H54 (cell line): ENCODE data around the gene MRGPRX3.

Source experiments
- DNase-seq: peaks from one replicate; pipeline ENCODE4 v3.0.0; 2011; ENCODE audit warnings: low spot score, mixed read lengths; ENCODE audit not compliant: insufficient read length
- FAIRE-seq: peaks from 3 replicates; lab custom pipeline; 2011; peaks lifted over from hg19 to GRCh38; lab: Jason Lieb, UNC
- POLR2A ChIP-seq: IDR thresholded peaks from 2 replicates; pipeline ENCODE4 v1.6.1; 2011; ENCODE audit warnings: low read depth, mild to moderate bottlenecking, low read length

The MRGPRX3 gene

DNA sequence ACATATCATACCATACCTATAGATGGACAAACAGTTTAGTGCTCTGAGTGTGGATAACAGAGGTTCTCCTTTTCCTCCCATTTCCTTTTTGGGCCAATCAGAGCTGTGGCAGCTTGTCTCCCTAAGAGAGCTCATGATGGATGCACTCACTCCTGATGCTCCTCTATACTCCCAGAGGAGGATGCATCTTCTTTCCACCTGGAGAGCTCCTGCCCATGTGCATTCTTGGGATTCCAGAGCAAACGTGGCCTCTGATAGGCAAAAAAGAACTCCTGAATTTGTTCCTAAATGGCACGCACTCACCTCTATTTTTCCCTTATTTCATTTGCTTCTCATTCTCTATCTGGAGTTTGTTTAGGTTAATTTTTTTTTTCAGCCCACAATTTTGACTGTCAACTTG, 2.9 kb downstream of the MRGPRX3 start:
- no peak for FAIRE-seq
- no peak for DNase-seq
- no peak for TF ChIP-seq POLR2A

GRCh38 chr11:18137186-18137800, 4.9 kb downstream of the MRGPRX3 start:
- FAIRE-seq = no peak
- TF ChIP-seq POLR2A = no peak
- no peak for DNase-seq

DNA sequence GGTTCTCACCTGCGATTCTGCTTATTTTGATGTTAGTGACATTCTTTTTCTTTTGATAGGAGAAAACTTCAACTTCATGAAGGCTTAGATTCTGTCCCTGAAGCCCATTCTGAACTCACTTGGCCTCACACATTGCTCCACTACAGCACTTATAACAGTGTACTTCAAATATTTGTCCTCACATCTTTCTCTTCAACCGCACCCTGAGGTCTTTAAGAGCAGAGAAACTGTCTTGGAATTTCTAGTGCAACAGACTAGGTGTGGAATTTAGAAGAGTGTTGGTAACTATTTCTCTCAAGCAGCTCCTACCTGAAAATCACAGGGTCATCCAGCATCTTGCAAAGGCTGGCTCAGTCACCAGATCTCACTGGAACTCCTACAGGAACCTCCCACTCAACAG, 7.8 kb downstream of the MRGPRX3 start:
- no peak for DNase-seq
- FAIRE-seq = no peak
- TF ChIP-seq POLR2A = no peak

GRCh38 chr11:18144243-18144642, 11.9 kb downstream of the MRGPRX3 start:
- DNase-seq = no peak
- TF ChIP-seq POLR2A = no peak
- no peak for FAIRE-seq

DNA sequence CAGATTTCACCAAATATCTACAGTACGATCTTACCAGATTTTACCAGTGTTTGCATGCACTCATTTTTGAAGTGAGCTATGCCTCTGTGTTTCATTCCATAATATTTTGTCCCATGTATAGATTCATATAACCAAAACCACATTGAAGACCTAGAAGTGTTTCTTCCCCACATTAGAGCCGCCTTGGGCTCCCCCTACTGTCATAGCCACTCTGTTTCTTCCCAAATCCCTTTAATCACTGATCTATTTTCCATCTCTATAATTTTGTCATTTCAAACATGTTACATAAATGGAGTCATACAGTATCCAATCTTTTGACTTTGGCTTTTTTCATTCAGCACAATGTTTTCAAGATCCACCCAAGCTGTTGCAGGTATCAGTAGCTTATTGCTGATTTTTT, 12.7 kb downstream of the MRGPRX3 start:
- FAIRE-seq = no peak
- no peak for DNase-seq
- TF ChIP-seq POLR2A = no peak

DNA sequence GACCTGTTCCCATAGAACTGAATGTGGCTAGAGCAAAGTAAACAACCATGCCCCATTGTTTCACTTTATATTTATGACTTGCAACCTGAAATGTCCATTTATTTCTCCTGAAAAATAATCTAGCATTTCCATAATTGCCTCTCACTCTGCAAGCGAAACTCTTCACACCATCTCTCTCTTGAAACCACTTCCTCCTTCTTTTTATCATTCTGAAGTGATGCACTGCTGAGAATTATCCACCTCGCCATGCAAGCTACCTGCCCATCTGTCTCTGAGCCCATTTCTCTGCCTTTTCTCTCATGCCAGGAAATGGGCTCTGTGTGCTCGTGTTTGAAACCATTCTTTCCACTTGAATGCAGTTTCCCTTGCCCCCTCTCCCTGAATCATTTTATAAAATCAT, 13.5 kb downstream of the MRGPRX3 start:
- DNase-seq (no peak), FAIRE-seq (no peak)
- TF ChIP-seq POLR2A = no peak

DNA sequence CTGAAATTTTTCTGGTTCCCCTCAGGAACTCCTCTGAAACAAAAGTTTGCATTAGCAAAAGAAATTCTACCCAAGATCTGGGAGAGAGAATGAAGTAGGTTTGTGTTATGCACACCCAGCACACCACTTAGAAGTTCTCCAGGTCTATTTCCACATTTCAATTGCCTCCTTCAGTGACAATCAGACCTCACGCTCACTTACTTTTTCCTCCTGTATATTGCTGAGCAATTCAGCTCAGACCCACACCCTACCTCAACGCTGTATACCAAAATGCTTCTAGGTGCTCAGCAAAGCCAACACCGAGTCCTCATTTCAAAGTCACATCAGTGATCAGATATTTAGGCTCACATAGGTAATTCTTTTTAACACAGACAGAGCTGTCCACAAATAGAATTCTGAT, 19.2 kb downstream of the MRGPRX3 start:
- no peak for TF ChIP-seq POLR2A
- no peak for DNase-seq
- no peak for FAIRE-seq

GRCh38 chr11:18168372-18168771, 36.0 kb downstream of the MRGPRX3 start:
- FAIRE-seq (no peak), DNase-seq (no peak)
- TF ChIP-seq POLR2A = no peak

- no peak for FAIRE-seq
- TF ChIP-seq POLR2A = no peak
- peak; percentile 27 for DNase-seq
Measured at GRCh38 chr11:18171377-18172000, 39.1 kb downstream of the MRGPRX3 start.

- no peak for DNase-seq
- FAIRE-seq = no peak
- TF ChIP-seq POLR2A = no peak
Measured at GRCh38 chr11:18172666-18173065, 40.3 kb downstream of the MRGPRX3 start, which contains the start of gene MRGPRX4. TSS of gene MRGPRX4 (plus strand) at chr11:18172837. CDS start at chr11:18173257, 420 bp downstream.

- no peak for TF ChIP-seq POLR2A
- DNase-seq (no peak), FAIRE-seq (no peak)
Measured at GRCh38 chr11:18173225-18173866, 41.0 kb downstream of the MRGPRX3 start.
